ENCODE data around the gene ADORA3. TPM values are rescaled to one million over a fixed set of nuclear protein-coding genes. Genes with fewer than 3 reads are reported as not detected.

Gene ADORA3
- total and polyA plus RNA-seq, 2 of the 8 experiments (the other 6 are each of a cell fraction or from before 2014, with no cell fraction given): 0.03 TPM; not detected in 1

- CTCF ChIA-PET (ENCODE audit: partially characterized antibody): interaction anchor here (0.7 to 1.5 kb wide), 3 partner anchors 25 to 109 kb away, joined by 3 read pairs; no protein-coding TSS in a partner anchor
- H3K14ac ChIP-seq (ENCODE audit: insufficient read length): no peak overlapping the region
- no peak overlapping the region for H2BK5ac ChIP-seq (ENCODE audit: low read depth, low read length)
- H2AK5ac ChIP-seq (ENCODE audit: low read depth, low read length): no peak overlapping the region
- no peak overlapping the region for H2AFZ ChIP-seq (ENCODE audit: low read length)
- H3K18ac ChIP-seq (ENCODE audit: extremely low read depth, low read length): no peak overlapping the region
- peaks cover 2% of the 10 kb centered on the region; the same call in 1 of the 2 replicates for H3K23me2 ChIP-seq (ENCODE audit: low read depth, low read length)
- H3K9ac ChIP-seq (replicated peaks in 1 of 4; ENCODE audit: extremely low read depth in 1 of 4, low read depth in 3 of 4, low read length in 3 of 4): no peak overlapping the region
- no peak overlapping the region for H4K8ac ChIP-seq (ENCODE audit: extremely low read depth, insufficient read depth, low read length)
- no peak overlapping the region for H3K4me2 ChIP-seq (ENCODE audit: insufficient read depth in 1 of 2, low read depth in 2 of 2, low read length in 2 of 2)
- no peaks in the 10 kb centered on the region for H3K79me2 ChIP-seq (ENCODE audit: control insufficient read depth in 1 of 2, insufficient read depth in 2 of 2, low read length in 2 of 2)
- no peaks in the 10 kb centered on the region for H3K79me1 ChIP-seq (ENCODE audit: low read depth, low read length)
- POLR2A ChIA-PET (ENCODE audit: partially characterized antibody): interaction anchor here (0.6 kb wide), 1 partner anchor 8 kb away, joined by 3 read pairs; no protein-coding TSS in a partner anchor
- no peak for DNase-seq (ENCODE audit: low read depth in 1 of 2, low spot score in 2 of 2)
- H3K23ac ChIP-seq (ENCODE audit: insufficient read length): no peak overlapping the region
- H3K27me3 ChIP-seq (replicated peaks in 1 of 4; ENCODE audit: control insufficient read depth in 3 of 4, extremely low read depth in 1 of 4, insufficient read depth in 3 of 4, low read length in 3 of 4): no peaks in the 10 kb centered on the region; a peak in 2 of 7 replicates
- no peak overlapping the region for H2BK12ac ChIP-seq (ENCODE audit: low read depth, low read length)
- no peaks in the 10 kb centered on the region for H3K36me3 ChIP-seq (ENCODE audit: control insufficient read depth in 2 of 4, insufficient read depth in 4 of 4, low read length in 3 of 4)
- no peak overlapping the region for H4K91ac ChIP-seq (replicated peaks; ENCODE audit: insufficient read length, low read length)
- H4K20me1 ChIP-seq (replicated peaks in 1 of 2; ENCODE audit: control insufficient read depth in 1 of 2, insufficient read depth in 2 of 2, low read length in 2 of 2): no peaks in the 10 kb centered on the region
- no peaks in the 10 kb centered on the region for H3K9me3 ChIP-seq (ENCODE audit: insufficient read depth in 2 of 2, low read depth in 1 of 2, low read length in 1 of 2)
- H4K5ac ChIP-seq (ENCODE audit: insufficient read length, low read depth, low read length): no peak overlapping the region
- H3K56ac ChIP-seq (replicated peaks; ENCODE audit: insufficient read length, low read depth, low read length): no peak overlapping the region
- peaks cover 0 to 4% (median 2%) of the 10 kb centered on the region in 4 experiments; a peak in 4 of 7 replicates for H3K4me1 ChIP-seq (replicated peaks in 1 of 4; ENCODE audit: control insufficient read depth in 3 of 4, insufficient read depth in 4 of 4, low read length in 3 of 4)
- no peak overlapping the region for H3K4me3 ChIP-seq (ENCODE audit: extremely low read depth in 1 of 4, insufficient read depth in 2 of 4, low read depth in 3 of 4, low read length in 4 of 4)
- no peak overlapping the region for H3K27ac ChIP-seq (ENCODE audit: low read depth, low read length)
- WGBS, 2 experiments (ENCODE audit: extremely low coverage in 1 of 2, insufficient coverage in 1 of 2, insufficient read length in 1 of 2, insufficient replicate concordance in 2 of 2, low coverage in 1 of 2, low lambda C conversion rate in 2 of 2, missing lambda C conversion rate in 1 of 2): 94% methylated on average over 3 of the region's 3 CpGs; no CpG with 5 or more reads in 1 of the 2 experiments
- no peak overlapping the region for H3K4ac ChIP-seq (replicated peaks; ENCODE audit: insufficient read length, low read depth, low read length)
- H2BK20ac ChIP-seq (ENCODE audit: low read length): no peak overlapping the region
- no peak overlapping the region for H2BK15ac ChIP-seq (ENCODE audit: low read length)
- FAIRE-seq: no peak
- no peak overlapping the region for H2BK120ac ChIP-seq (replicated peaks; ENCODE audit: low read depth, low read length)
- no peak for TF ChIP-seq RNF2 (IDR thresholded peaks at IDR 0.05; ENCODE audit: borderline replicate concordance, low read depth, low read length, missing control alignments, poor library complexity, severe bottlenecking)
- no peak for TF ChIP-seq BRCA1 (IDR thresholded peaks at IDR 0.05; ENCODE audit: low read depth, low read length)
- no peak for TF ChIP-seq CREB1 (IDR thresholded peaks at IDR 0.05)
- TF ChIP-seq RAD21 (IDR thresholded peaks at IDR 0.05 in 1 of 2, conservative IDR thresholded peaks at IDR 0.05 in 1 of 2; ENCODE audit: low read depth in 2 of 2, low read length in 2 of 2): no peak
- TF ChIP-seq CBX8 (IDR thresholded peaks at IDR 0.05; ENCODE audit: borderline replicate concordance, low read depth, low read length): no peak
- TF ChIP-seq TBP (IDR thresholded peaks at IDR 0.05; ENCODE audit: low read depth, low read length): no peak
- no peak for TF ChIP-seq CTBP2 (IDR thresholded peaks at IDR 0.05; ENCODE audit: borderline replicate concordance, insufficient read depth, insufficient read length, low read length)
- TF ChIP-seq JUND (IDR thresholded peaks at IDR 0.05; ENCODE audit: low read length): no peak
- TF ChIP-seq EP300 (IDR thresholded peaks at IDR 0.05; ENCODE audit: borderline replicate concordance in 1 of 2, low read depth in 2 of 2, low read length in 2 of 2): no peak
- TF ChIP-seq KDM4A (IDR thresholded peaks at IDR 0.05; ENCODE audit: low read depth, low read length, severe bottlenecking): no peak
- TF ChIP-seq POLR2AphosphoS5 (IDR thresholded peaks at IDR 0.05; ENCODE audit: low read depth, low read length): no peak
- no peak for TF ChIP-seq E2F6 (IDR thresholded peaks at IDR 0.05)
- no peak for TF ChIP-seq ASH2L (IDR thresholded peaks at IDR 0.05; ENCODE audit: low read length)
These were observed 37.5 kb upstream of the ADORA3 start for GRCh38 chr1:111540928-111541327.

Measured in H1 (cell line).